22Rv1 (cell line): ENCODE measurements around the gene MAGEF1.

Experiments used
- ZFX ChIP-seq: fragments of 450-650 bp; IDR thresholded peaks from 2 replicates; pipeline ENCODE4 v1.6.1; 2017; ENCODE audit warnings: antibody characterized with exemption, borderline replicate concordance
- TF ChIP-seq, protein P1 (sequence below): fragments of 450-650 bp; IDR thresholded peaks from 2 replicates; pipeline ENCODE4 v1.5.1; 2017; ENCODE audit warnings: mild to moderate bottlenecking

DNA sequence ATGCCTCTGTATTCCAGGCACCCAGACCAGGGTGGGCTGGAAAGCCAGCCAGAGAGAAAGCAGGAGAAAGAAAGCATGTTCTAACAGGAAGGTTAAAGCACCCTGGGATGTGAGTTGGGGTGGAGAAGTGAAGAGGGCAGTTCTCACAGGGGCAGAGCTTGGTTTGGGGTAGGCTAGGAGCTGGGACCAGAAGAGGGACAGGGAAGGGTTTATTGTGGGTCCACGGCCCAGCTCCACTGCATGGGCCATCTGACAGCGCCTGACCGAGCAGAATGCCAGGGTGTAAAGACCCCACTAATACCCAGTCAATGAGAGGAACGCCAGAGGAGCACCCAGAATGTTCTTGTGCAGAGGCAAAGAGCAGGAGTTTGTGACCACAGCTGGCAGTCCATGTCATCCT lies 27.1 kb upstream of the MAGEF1 start:
- TF ChIP-seq, protein P1, sequence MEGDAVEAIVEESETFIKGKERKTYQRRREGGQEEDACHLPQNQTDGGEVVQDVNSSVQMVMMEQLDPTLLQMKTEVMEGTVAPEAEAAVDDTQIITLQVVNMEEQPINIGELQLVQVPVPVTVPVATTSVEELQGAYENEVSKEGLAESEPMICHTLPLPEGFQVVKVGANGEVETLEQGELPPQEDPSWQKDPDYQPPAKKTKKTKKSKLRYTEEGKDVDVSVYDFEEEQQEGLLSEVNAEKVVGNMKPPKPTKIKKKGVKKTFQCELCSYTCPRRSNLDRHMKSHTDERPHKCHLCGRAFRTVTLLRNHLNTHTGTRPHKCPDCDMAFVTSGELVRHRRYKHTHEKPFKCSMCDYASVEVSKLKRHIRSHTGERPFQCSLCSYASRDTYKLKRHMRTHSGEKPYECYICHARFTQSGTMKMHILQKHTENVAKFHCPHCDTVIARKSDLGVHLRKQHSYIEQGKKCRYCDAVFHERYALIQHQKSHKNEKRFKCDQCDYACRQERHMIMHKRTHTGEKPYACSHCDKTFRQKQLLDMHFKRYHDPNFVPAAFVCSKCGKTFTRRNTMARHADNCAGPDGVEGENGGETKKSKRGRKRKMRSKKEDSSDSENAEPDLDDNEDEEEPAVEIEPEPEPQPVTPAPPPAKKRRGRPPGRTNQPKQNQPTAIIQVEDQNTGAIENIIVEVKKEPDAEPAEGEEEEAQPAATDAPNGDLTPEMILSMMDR = no peak
- no peak for TF ChIP-seq ZFX
